Loucy (cell line): ENCODE results near the gene CIB2.

ENCODE experiments used
- H2AFZ ChIP-seq: fragments of 200-600 bp; sonication (generic); 2 replicates; pipeline ENCODE4 v1.6.0; 2016; ENCODE audit warnings: antibody characterized with exemption, mild to moderate bottlenecking, low read length, moderate library complexity
- H3F3A ChIP-seq: fragments of 200-600 bp; 2 replicates; pipeline ENCODE4 v1.6.0; 2016; ENCODE audit warnings: antibody characterized with exemption, low read depth, mild to moderate bottlenecking
- H3K27me3 ChIP-seq: fragments of 200-600 bp; sonication (generic); 2 replicates; pipeline ENCODE4 v1.6.1; 2014; ENCODE audit warnings: low read length, mild to moderate bottlenecking; ENCODE audit not compliant: insufficient read depth, poor library complexity, severe bottlenecking
- H3K36me3 ChIP-seq: fragments of 200-600 bp; sonication (generic); 2 replicates; pipeline ENCODE4 v1.6.1; 2016; ENCODE audit warnings: low read length; ENCODE audit not compliant: insufficient read depth
- H3K4me1 ChIP-seq: fragments of 200-600 bp; sonication (generic); 2 replicates; pipeline ENCODE4 v1.5.1; 2014; ENCODE audit warnings: low read length, mild to moderate bottlenecking; ENCODE audit not compliant: insufficient read depth, poor library complexity, severe bottlenecking
- H3K4me2 ChIP-seq: fragments of 200-600 bp; sonication (generic); 2 replicates; pipeline ENCODE4 v1.6.0; 2014; ENCODE audit warnings: antibody characterized with exemption, low read length, low read depth, mild to moderate bottlenecking; ENCODE audit not compliant: poor library complexity, severe bottlenecking
- H3K4me3 ChIP-seq: fragments of 200-600 bp; sonication (generic); 2 replicates; pipeline ENCODE4 v1.5.1; 2014; ENCODE audit warnings: low read length, mild to moderate bottlenecking, mixed read lengths; ENCODE audit not compliant: poor library complexity, severe bottlenecking
- H3K79me2 ChIP-seq: fragments of 200-600 bp; sonication (generic); 2 replicates; pipeline ENCODE4 v1.6.1; 2014; ENCODE audit warnings: low read length; ENCODE audit not compliant: insufficient read depth
- H3K9ac ChIP-seq: fragments of 200-600 bp; sonication (generic); 2 replicates; pipeline ENCODE4 v1.6.0; 2014; ENCODE audit warnings: mild to moderate bottlenecking, low read depth, low read length, moderate library complexity; ENCODE audit not compliant: poor library complexity, severe bottlenecking
- H3K9me2 ChIP-seq: fragments of 200-600 bp; sonication (generic); replicated peaks from 2 replicates; pipeline ENCODE4 v1.6.1; 2016; ENCODE audit warnings: low read depth, low read length, mixed read lengths
- H3K9me3 ChIP-seq: fragments of 200-600 bp; sonication (generic); 2 replicates; pipeline ENCODE4 v1.6.1; 2014; ENCODE audit warnings: mild to moderate bottlenecking, antibody characterized with exemption, low read length, low read depth; ENCODE audit not compliant: insufficient read depth
- H4K20me1 ChIP-seq: fragments of 200-600 bp; sonication (generic); 2 replicates; pipeline ENCODE4 v1.6.0; 2014; ENCODE audit warnings: antibody characterized with exemption, low read length, mild to moderate bottlenecking; ENCODE audit not compliant: insufficient read depth, poor library complexity, severe bottlenecking
- CTCF ChIP-seq: fragments of 200-600 bp; sonication (generic); conservative IDR thresholded peaks from 2 replicates; pipeline ENCODE4 v1.5.1; 2014; ENCODE audit warnings: mild to moderate bottlenecking, antibody characterized with exemption, low read length
- EZH2phosphoT487 ChIP-seq: fragments of 200-600 bp; IDR thresholded peaks from 2 replicates; pipeline ENCODE4 v1.6.1; 2018; ENCODE audit warnings: antibody characterized with exemption, mild to moderate bottlenecking, moderate library complexity, borderline replicate concordance

The CIB2 gene

GRCh38 chr15:78140292-78140691 lies 9.0 kb upstream of the CIB2 start:
- TF ChIP-seq CTCF = no peak
- TF ChIP-seq EZH2phosphoT487 = no peak
- Histone ChIP-seq H3F3A (no peaks in the 10 kb centered on the region), H3K4me2 (no peak overlapping the region), H2AFZ (no peak overlapping the region), H4K20me1 (no peaks in the 10 kb centered on the region), H3K36me3 (no peaks in the 10 kb centered on the region), H3K9me3 (no peaks in the 10 kb centered on the region), H3K79me2 (no peaks in the 10 kb centered on the region), H3K9ac (no peak overlapping the region), H3K27me3 (no peaks in the 10 kb centered on the region), H3K9me2 (no peaks in the 10 kb centered on the region), H3K4me3 (no peak overlapping the region), H3K4me1 (no peaks in the 10 kb centered on the region)

GRCh38 chr15:78139578-78139977 lies 8.3 kb upstream of the CIB2 start:
- Histone ChIP-seq H2AFZ (no peak overlapping the region), H3K9ac (no peak overlapping the region), H3K36me3 (no peaks in the 10 kb centered on the region), H3K79me2 (no peaks in the 10 kb centered on the region), H3F3A (no peaks in the 10 kb centered on the region), H3K4me2 (no peak overlapping the region), H3K9me3 (no peaks in the 10 kb centered on the region), H3K27me3 (no peaks in the 10 kb centered on the region), H3K4me1 (no peaks in the 10 kb centered on the region), H3K4me3 (no peak overlapping the region), H4K20me1 (no peaks in the 10 kb centered on the region), H3K9me2 (no peaks in the 10 kb centered on the region)
- TF ChIP-seq EZH2phosphoT487 (no peak), CTCF (no peak)

- no peaks in the 10 kb centered on the region for H3K9me3 ChIP-seq
- no peaks in the 10 kb centered on the region for H3K79me2 ChIP-seq
- no peaks in the 10 kb centered on the region for H3K27me3 ChIP-seq
- H3K4me1 ChIP-seq = peaks cover 17% of the 10 kb centered on the region
- no peaks in the 10 kb centered on the region for H3K36me3 ChIP-seq
- no peak overlapping the region for H3K4me3 ChIP-seq
- H4K20me1 ChIP-seq = no peaks in the 10 kb centered on the region
- H3K4me2 ChIP-seq = no peak overlapping the region
- no peak overlapping the region for H2AFZ ChIP-seq
- no peak overlapping the region for H3K9ac ChIP-seq
- TF ChIP-seq CTCF = no peak
- no peak for TF ChIP-seq EZH2phosphoT487
- no peaks in the 10 kb centered on the region for H3K9me2 ChIP-seq
- H3F3A ChIP-seq = peaks cover 7% of the 10 kb centered on the region; the same call in 1 of the 2 replicates
These were observed 2.6 kb upstream of the CIB2 start for GRCh38 chr15:78133801-78134200.
